K562 (cell line): ENCODE results near the gene HIVEP1. TPM values are rescaled to one million over a fixed set of nuclear protein-coding genes. Genes with fewer than 3 reads are reported as not detected.

Source experiments
- ARID1B ChIP-seq: fragments of 450-650 bp; IDR thresholded peaks from 2 replicates; pipeline ENCODE4 v1.6.1; 2016; ENCODE audit warnings: antibody characterized with exemption, mild to moderate bottlenecking, inconsistent platforms
- CBX2 ChIP-seq: fragments of 200-600 bp; sonication (generic); IDR thresholded peaks from one replicate; pipeline ENCODE4 v1.6.1; 2012; ENCODE audit warnings: mild to moderate bottlenecking, low read length, inconsistent platforms; ENCODE audit not compliant: insufficient read depth, poor library complexity, severe bottlenecking
- EHMT2 ChIP-seq: fragments of 450-650 bp; IDR thresholded peaks from 2 replicates; pipeline ENCODE4 v1.6.1; 2018; ENCODE audit warnings: antibody characterized with exemption
- ESRRA ChIP-seq: fragments of 450-650 bp; IDR thresholded peaks from 2 replicates; pipeline ENCODE4 v1.6.1; 2014; ENCODE audit warnings: low read depth, mild to moderate bottlenecking, moderate library complexity, borderline replicate concordance
- ETV5 ChIP-seq: sonication (generic); formaldehyde crosslinking; IDR thresholded peaks from 2 replicates; pipeline ENCODE4 v1.4.0; 2020; ENCODE audit warnings: low read depth, mild to moderate bottlenecking, missing genetic modification reagents
- FOS ChIP-seq: IDR thresholded peaks from 3 replicates; pipeline ENCODE4 v1.6.1; 2011; ENCODE audit not compliant: insufficient read length; ENCODE audit errors: extremely low read depth
- GTF2F1 ChIP-seq: IDR thresholded peaks from 2 replicates; pipeline ENCODE4 v1.6.1; 2011; ENCODE audit warnings: low read depth, low read length, improper control_type of control experiment
- MAFG ChIP-seq: fragments of 450-650 bp; conservative IDR thresholded peaks from 2 replicates; pipeline ENCODE4 v1.6.1; 2016; ENCODE audit warnings: missing genetic modification characterization, missing compliant biosample characterization
- MYC ChIP-seq, 2 experiments: fragments of 250-450 bp in 1 of 2; sonication (Bioruptor Pico) in 1 of 2; IDR thresholded peaks; 2 replicates each; pipeline versions ENCODE4 v1.5.1 to v1.6.1; 2012 to 2021; ENCODE audit warnings: low read depth in 2 of 2, borderline replicate concordance in 1 of 2, improper control_type of control experiment in 1 of 2, low read length in 1 of 2, mild to moderate bottlenecking in 1 of 2, moderate library complexity in 1 of 2
- POLR2G ChIP-seq: fragments of 200-400 bp; formaldehyde crosslinking; IDR thresholded peaks from 2 replicates; pipeline ENCODE4 v1.6.1; 2017; ENCODE audit warnings: low read depth, mild to moderate bottlenecking, antibody characterized with exemption, low read length, moderate library complexity
- RFX1 ChIP-seq: fragments of 450-650 bp; IDR thresholded peaks from 2 replicates; pipeline ENCODE4 v1.6.1; 2016; ENCODE audit warnings: mild to moderate bottlenecking, moderate library complexity
- SRF ChIP-seq, 2 experiments: fragments of 250-450, 450-650 bp in 1 of 2; sonication (Bioruptor Pico) in 1 of 2; sonication (generic) in 1 of 2; formaldehyde crosslinking; IDR thresholded peaks; 2 replicates each; pipeline versions ENCODE4 v1.5.0 to v1.5.1; 2020 to 2022; ENCODE audit warnings: mild to moderate bottlenecking in 1 of 2, missing genetic modification reagents in 1 of 2
- ZFP1 ChIP-seq: fragments of 450-650 bp; formaldehyde crosslinking; IDR thresholded peaks from 2 replicates; pipeline ENCODE4 v1.4.0; 2020; ENCODE audit warnings: mild to moderate bottlenecking, mixed read lengths
- ZNF224 ChIP-seq: sonication (generic); formaldehyde crosslinking; IDR thresholded peaks from 2 replicates; pipeline ENCODE4 v1.8.0; 2022; ENCODE audit warnings: mild to moderate bottlenecking, missing genetic modification reagents
- ZNF583 ChIP-seq: fragments of 250-450 bp; sonication (Bioruptor Pico); IDR thresholded peaks from 2 replicates; pipeline ENCODE4 v1.4.0; 2020
- ZNF699 ChIP-seq: fragments of 250-450 bp; sonication (Bioruptor Pico); IDR thresholded peaks from 2 replicates; pipeline ENCODE4 v1.8.0; 2021; ENCODE audit warnings: mild to moderate bottlenecking, moderate library complexity; ENCODE audit not compliant: insufficient replicate concordance
- ZNF717 ChIP-seq: fragments of 250-450 bp; sonication (Bioruptor Pico); IDR thresholded peaks from 2 replicates; pipeline ENCODE4 v1.5.0; 2021
- ZNF830 ChIP-seq: fragments of 250-450 bp; sonication (Bioruptor Pico); IDR thresholded peaks from 2 replicates; pipeline ENCODE4 v1.5.0; 2021; ENCODE audit warnings: mild to moderate bottlenecking
- polyA plus RNA-seq, 8 experiments: library from polyadenylated mRNA; depleted of rRNA in 4 of 8; stranded (reverse) in 5 of 8; unstranded in 3 of 8; fragments of >200 nt; fragmentation: Nextera tagmentation in 2 of 8; fragmentation: Illumina TruSeq in 1 of 8; extraction: Ambion mirVana in 2 of 8; extraction: Trizol in 1 of 8; gene quantifications; 2 replicates each; pipeline versions ENCODE4 v1.2.1 to v1.2.3, GENCODE V29; 2011 to 2014; ENCODE audit warnings: inconsistent platforms in 1 of 8, missing spikeins in 1 of 8
- total RNA-seq, 7 experiments: library from RNA; depleted of rRNA in 6 of 7; stranded (reverse); fragments of >200 nt in 6 of 7; fragmentation: Illumina TruSeq in 2 of 7; extraction: Trizol in 2 of 7; gene quantifications; 2 replicates each; pipeline versions ENCODE4 v1.2.1 to v1.2.3, GENCODE V29; 2011 to 2021; ENCODE audit warnings: low replicate concordance in 1 of 7
- TF ChIP-seq, protein P1 (sequence below): fragments of 250-450 bp; sonication (Bioruptor Pico); IDR thresholded peaks from 2 replicates; pipeline ENCODE4 v1.4.0; 2020; ENCODE audit warnings: mild to moderate bottlenecking
- TF ChIP-seq, protein P2 (sequence below): sonication (generic); formaldehyde crosslinking; IDR thresholded peaks from 2 replicates; pipeline ENCODE4 v1.8.0; 2023; ENCODE audit warnings: missing genetic modification reagents, mild to moderate bottlenecking, borderline replicate concordance
- TF ChIP-seq, protein P3 (sequence below): sonication (generic); IDR thresholded peaks from 2 replicates; pipeline ENCODE4 v1.6.1; 2016

Gene HIVEP1
- total and polyA plus RNA-seq, 9 of the 15 experiments (the other 6 are each of a cell fraction or from before 2014, with no cell fraction given): 6.0 to 33.3 (median 21.7) TPM

DNA sequence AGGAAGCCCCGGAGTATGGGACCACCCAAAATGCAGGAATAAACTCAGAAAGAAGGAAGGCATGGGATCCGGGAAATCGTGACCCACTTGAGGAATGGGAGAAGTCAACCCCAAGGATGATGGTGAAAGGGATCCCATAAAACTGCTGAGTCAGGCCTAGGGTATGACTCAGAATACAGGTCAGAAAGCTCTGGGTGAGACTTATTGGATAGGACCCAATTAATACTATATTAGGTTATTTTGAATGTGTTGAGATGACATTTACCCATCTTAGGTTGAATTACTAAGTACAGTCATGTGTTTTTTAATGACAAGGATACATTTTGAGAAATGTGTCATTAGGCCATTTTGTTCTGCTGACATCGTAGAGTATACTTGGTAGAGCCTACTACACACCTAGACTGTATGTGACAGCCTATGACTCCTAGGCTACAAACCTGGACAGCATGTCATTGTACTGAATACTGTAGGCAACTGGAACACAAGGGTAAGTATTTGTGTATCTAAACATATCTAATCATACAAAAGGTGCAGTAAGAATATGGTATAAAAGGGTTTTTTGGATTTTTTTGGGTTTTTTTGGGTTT, 17.1 kb upstream of the HIVEP1 start (continued):
- TF ChIP-seq, protein P1, sequence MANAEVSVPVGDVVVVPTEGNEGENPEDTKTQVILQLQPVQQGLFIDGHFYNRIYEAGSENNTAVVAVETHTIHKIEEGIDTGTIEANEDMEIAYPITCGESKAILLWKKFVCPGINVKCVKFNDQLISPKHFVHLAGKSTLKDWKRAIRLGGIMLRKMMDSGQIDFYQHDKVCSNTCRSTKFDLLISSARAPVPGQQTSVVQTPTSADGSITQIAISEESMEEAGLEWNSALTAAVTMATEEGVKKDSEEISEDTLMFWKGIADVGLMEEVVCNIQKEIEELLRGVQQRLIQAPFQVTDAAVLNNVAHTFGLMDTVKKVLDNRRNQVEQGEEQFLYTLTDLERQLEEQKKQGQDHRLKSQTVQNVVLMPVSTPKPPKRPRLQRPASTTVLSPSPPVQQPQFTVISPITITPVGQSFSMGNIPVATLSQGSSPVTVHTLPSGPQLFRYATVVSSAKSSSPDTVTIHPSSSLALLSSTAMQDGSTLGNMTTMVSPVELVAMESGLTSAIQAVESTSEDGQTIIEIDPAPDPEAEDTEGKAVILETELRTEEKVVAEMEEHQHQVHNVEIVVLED (CRISPR knock-in tag): no peak
- no peak for TF ChIP-seq EHMT2
- TF ChIP-seq ETV5: no peak
- peak; percentile 96 for TF ChIP-seq MAFG
- TF ChIP-seq ZNF583 (CRISPR knock-in tag): no peak
- TF ChIP-seq ARID1B: 0 out of 2 replicates have a peak, but pooled peaks have one; percentile 18
- no peak for TF ChIP-seq MYC (IDR thresholded peaks at IDR 0.05; ENCODE audit: low read depth, low read length)
- no peak for TF ChIP-seq MYC (CRISPR knock-in tag; IDR thresholded peaks at IDR 0.05; ENCODE audit: borderline replicate concordance, low read depth)
- no peak for TF ChIP-seq CBX2
- TF ChIP-seq, protein P2, sequence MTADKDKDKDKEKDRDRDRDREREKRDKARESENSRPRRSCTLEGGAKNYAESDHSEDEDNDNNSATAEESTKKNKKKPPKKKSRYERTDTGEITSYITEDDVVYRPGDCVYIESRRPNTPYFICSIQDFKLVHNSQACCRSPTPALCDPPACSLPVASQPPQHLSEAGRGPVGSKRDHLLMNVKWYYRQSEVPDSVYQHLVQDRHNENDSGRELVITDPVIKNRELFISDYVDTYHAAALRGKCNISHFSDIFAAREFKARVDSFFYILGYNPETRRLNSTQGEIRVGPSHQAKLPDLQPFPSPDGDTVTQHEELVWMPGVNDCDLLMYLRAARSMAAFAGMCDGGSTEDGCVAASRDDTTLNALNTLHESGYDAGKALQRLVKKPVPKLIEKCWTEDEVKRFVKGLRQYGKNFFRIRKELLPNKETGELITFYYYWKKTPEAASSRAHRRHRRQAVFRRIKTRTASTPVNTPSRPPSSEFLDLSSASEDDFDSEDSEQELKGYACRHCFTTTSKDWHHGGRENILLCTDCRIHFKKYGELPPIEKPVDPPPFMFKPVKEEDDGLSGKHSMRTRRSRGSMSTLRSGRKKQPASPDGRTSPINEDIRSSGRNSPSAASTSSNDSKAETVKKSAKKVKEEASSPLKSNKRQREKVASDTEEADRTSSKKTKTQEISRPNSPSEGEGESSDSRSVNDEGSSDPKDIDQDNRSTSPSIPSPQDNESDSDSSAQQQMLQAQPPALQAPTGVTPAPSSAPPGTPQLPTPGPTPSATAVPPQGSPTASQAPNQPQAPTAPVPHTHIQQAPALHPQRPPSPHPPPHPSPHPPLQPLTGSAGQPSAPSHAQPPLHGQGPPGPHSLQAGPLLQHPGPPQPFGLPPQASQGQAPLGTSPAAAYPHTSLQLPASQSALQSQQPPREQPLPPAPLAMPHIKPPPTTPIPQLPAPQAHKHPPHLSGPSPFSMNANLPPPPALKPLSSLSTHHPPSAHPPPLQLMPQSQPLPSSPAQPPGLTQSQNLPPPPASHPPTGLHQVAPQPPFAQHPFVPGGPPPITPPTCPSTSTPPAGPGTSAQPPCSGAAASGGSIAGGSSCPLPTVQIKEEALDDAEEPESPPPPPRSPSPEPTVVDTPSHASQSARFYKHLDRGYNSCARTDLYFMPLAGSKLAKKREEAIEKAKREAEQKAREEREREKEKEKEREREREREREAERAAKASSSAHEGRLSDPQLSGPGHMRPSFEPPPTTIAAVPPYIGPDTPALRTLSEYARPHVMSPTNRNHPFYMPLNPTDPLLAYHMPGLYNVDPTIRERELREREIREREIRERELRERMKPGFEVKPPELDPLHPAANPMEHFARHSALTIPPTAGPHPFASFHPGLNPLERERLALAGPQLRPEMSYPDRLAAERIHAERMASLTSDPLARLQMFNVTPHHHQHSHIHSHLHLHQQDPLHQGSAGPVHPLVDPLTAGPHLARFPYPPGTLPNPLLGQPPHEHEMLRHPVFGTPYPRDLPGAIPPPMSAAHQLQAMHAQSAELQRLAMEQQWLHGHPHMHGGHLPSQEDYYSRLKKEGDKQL: no peak
- no peak for TF ChIP-seq ZNF224 (CRISPR knock-in tag)
- TF ChIP-seq, protein P3, sequence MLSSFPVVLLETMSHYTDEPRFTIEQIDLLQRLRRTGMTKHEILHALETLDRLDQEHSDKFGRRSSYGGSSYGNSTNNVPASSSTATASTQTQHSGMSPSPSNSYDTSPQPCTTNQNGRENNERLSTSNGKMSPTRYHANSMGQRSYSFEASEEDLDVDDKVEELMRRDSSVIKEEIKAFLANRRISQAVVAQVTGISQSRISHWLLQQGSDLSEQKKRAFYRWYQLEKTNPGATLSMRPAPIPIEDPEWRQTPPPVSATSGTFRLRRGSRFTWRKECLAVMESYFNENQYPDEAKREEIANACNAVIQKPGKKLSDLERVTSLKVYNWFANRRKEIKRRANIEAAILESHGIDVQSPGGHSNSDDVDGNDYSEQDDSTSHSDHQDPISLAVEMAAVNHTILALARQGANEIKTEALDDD: no peak
- TF ChIP-seq ZNF717 (CRISPR knock-in tag): no peak
- no peak for TF ChIP-seq GTF2F1
- TF ChIP-seq ZNF830 (CRISPR knock-in tag): no peak
- no peak for TF ChIP-seq ESRRA
- no peak for TF ChIP-seq ZFP1
- TF ChIP-seq ZNF699 (CRISPR knock-in tag): no peak
- TF ChIP-seq RFX1: no peak
- no peak for TF ChIP-seq POLR2G
- TF ChIP-seq FOS: no peak
- no peak for TF ChIP-seq SRF (CRISPR knock-in tag; IDR thresholded peaks at IDR 0.05)
